Activated T-cell treated with anti-CD3 and anti-CD28 coated beads, Interleukin-2, amount 50 U/mL, for 72 hours (primary cell): ENCODE measurements around the gene FAAP24. TPM values are rescaled to one million over a fixed set of nuclear protein-coding genes. Genes with fewer than 3 reads are reported as not detected.
"Not testable (repeated sequence)": the region's sequence is repeated elsewhere in the genome, so short reads cannot be mapped to it uniquely, and the experiment has no call there.

Source experiments
- ATAC-seq, 2 donors: fragments of 150-1000 bp; cut with Tn5 transposase; replicated peaks in 1 of 2; 2 replicates each; pipeline ENCODE4 v1.10.0; 2021; ENCODE audit warnings: moderate library complexity in 2 of 2, mild to moderate bottlenecking in 1 of 2
- DNase-seq, 2 donors: peaks; one replicate each; pipeline ENCODE4 v3.0.0; 2021 to 2022; ENCODE audit warnings: mixed read lengths in 1 of 2
- H3K27ac Mint-ChIP-seq: one replicate; pipeline ENCODE4 v1.8.0; 2022; ENCODE audit warnings: mild to moderate bottlenecking, moderate library complexity, mixed read lengths
- H3K27me3 Mint-ChIP-seq: one replicate; pipeline ENCODE4 v1.8.0; 2022; ENCODE audit warnings: low read depth, mixed read lengths
- H3K36me3 Mint-ChIP-seq, 2 donors: one replicate each; pipeline ENCODE4 v1.8.0; 2022; ENCODE audit warnings: mixed read lengths in 2 of 2, mild to moderate bottlenecking in 1 of 2; ENCODE audit not compliant: insufficient read depth in 2 of 2
- H3K4me1 Mint-ChIP-seq: one replicate; pipeline ENCODE4 v1.8.0; 2022; ENCODE audit warnings: low read depth, mixed read lengths
- H3K4me3 Mint-ChIP-seq, 2 donors: one replicate each; pipeline ENCODE4 v1.8.0; 2022; ENCODE audit warnings: mild to moderate bottlenecking in 2 of 2, mixed read lengths in 2 of 2, moderate library complexity in 2 of 2
- H3K9me3 Mint-ChIP-seq, 2 donors: one replicate each; pipeline ENCODE4 v1.8.0; 2022; ENCODE audit warnings: mixed read lengths in 2 of 2
- total RNA-seq, 2 donors: library from RNA; stranded (reverse); gene quantifications; one replicate each; pipeline ENCODE4 v1.2.3, GENCODE V29; 2022

FAAP24 gene
- total RNA-seq, 2 donors from 2014 or later = 9.9 to 15.3 TPM

GRCh38 chr19:33003424-33004024 lies 31.5 kb downstream of the FAAP24 start:
- not testable (repeated sequence) for ATAC-seq, H3K4me3 Mint-ChIP-seq, H3K27me3 Mint-ChIP-seq, H3K27ac Mint-ChIP-seq, DNase-seq, H3K36me3 Mint-ChIP-seq, H3K9me3 Mint-ChIP-seq, H3K4me1 Mint-ChIP-seq

- H3K36me3 Mint-ChIP-seq = no peaks in the 10 kb centered on the region
- H3K4me3 Mint-ChIP-seq = no peak overlapping the region
- no peak overlapping the region for H3K27ac Mint-ChIP-seq
- no peaks in the 10 kb centered on the region for H3K27me3 Mint-ChIP-seq
- H3K4me1 Mint-ChIP-seq = peaks cover 4% of the 10 kb centered on the region
- H3K9me3 Mint-ChIP-seq = no peaks in the 10 kb centered on the region
- ATAC-seq (no peak), DNase-seq (no peak)
Measured at GRCh38 chr19:33005440-33005839, 33.4 kb downstream of the FAAP24 start.

GRCh38 chr19:33008738-33009137 lies 36.7 kb downstream of the FAAP24 start:
- DNase-seq = no peak
- Mint-ChIP-seq H3K4me3 (no peak overlapping the region), H3K36me3 (no peaks in the 10 kb centered on the region), H3K27me3 (no peaks in the 10 kb centered on the region), H3K9me3 (no peaks in the 10 kb centered on the region), H3K4me1 (no peaks in the 10 kb centered on the region), H3K27ac (no peak overlapping the region)
- no peak for ATAC-seq

GRCh38 chr19:33010891-33011290 lies 38.8 kb downstream of the FAAP24 start:
- H3K9me3 Mint-ChIP-seq, H3K36me3 Mint-ChIP-seq, H3K27me3 Mint-ChIP-seq, H3K27ac Mint-ChIP-seq, H3K4me3 Mint-ChIP-seq, DNase-seq, H3K4me1 Mint-ChIP-seq, ATAC-seq: not testable (repeated sequence)

- H3K27me3 Mint-ChIP-seq = no peaks in the 10 kb centered on the region
- no peak for ATAC-seq
- H3K4me1 Mint-ChIP-seq = no peaks in the 10 kb centered on the region
- no peaks in the 10 kb centered on the region for H3K9me3 Mint-ChIP-seq
- no peaks in the 10 kb centered on the region for H3K36me3 Mint-ChIP-seq
- no peak overlapping the region for H3K4me3 Mint-ChIP-seq
- H3K27ac Mint-ChIP-seq = no peak overlapping the region
- no peak for DNase-seq
Measured at GRCh38 chr19:33022472-33023116, 50.6 kb downstream of the FAAP24 start.

- Mint-ChIP-seq H3K27ac (no peak overlapping the region), H3K4me3 (no peak overlapping the region), H3K27me3 (no peaks in the 10 kb centered on the region), H3K4me1 (no peaks in the 10 kb centered on the region), H3K9me3 (peaks cover 0 to 3% of the 10 kb centered on the region in 2 donors), H3K36me3 (peaks cover 0 to 6% of the 10 kb centered on the region in 2 donors)
- ATAC-seq (no peak), DNase-seq (no peak)
Measured at GRCh38 chr19:33024398-33024797, 52.4 kb downstream of the FAAP24 start.

- not testable (repeated sequence) for H3K27me3 Mint-ChIP-seq, H3K9me3 Mint-ChIP-seq, H3K27ac Mint-ChIP-seq, H3K4me3 Mint-ChIP-seq, ATAC-seq, DNase-seq, H3K36me3 Mint-ChIP-seq, H3K4me1 Mint-ChIP-seq
Measured at GRCh38 chr19:33025468-33026238, 53.6 kb downstream of the FAAP24 start.

- ATAC-seq, H3K4me1 Mint-ChIP-seq, H3K4me3 Mint-ChIP-seq, H3K36me3 Mint-ChIP-seq, H3K9me3 Mint-ChIP-seq, H3K27me3 Mint-ChIP-seq, H3K27ac Mint-ChIP-seq, DNase-seq: not testable (repeated sequence)
Measured at GRCh38 chr19:33026602-33027001, 54.6 kb downstream of the FAAP24 start.

Other genes starting within 250 kb of the FAAP24 start
- under 1 TPM in 1 of 2 donors, not detected in 1; 0.28 TPM for gene SLC7A9, start 102.5 kb upstream of the FAAP24 start, total RNA-seq
- gene CEP89, start 284 bp upstream of the FAAP24 start, total RNA-seq = 10 to 100 TPM; 21.6 to 22.9 TPM
- gene RHPN2, start 92.6 kb downstream of the FAAP24 start, total RNA-seq = 1 to 10 TPM in 1 of 2 donors, under 1 TPM in 1; 0.95 to 1.5 TPM
- 10 to 100 TPM; 11.6 to 18.9 TPM for gene GPATCH1, start 108.9 kb downstream of the FAAP24 start, total RNA-seq
- gene WDR88, start 159.9 kb downstream of the FAAP24 start, total RNA-seq = not detected
- under 1 TPM in 1 of 2 donors, not detected in 1; 0.10 TPM for gene LRP3, start 222.1 kb downstream of the FAAP24 start, total RNA-seq